HG02623 (cell line): ENCODE measurements around the gene CDH13.

Experiments
- ATAC-seq: cut with Tn5 transposase; IDR thresholded peaks from one replicate; pipeline ENCODE4 v1.9.1; 2021; ENCODE audit warnings: moderate library complexity; ENCODE audit not compliant: unreplicated experiment

Gene CDH13

GRCh38 chr16:83515395-83515794 is 888.6 kb downstream of the CDH13 start:
- no peak for ATAC-seq

GRCh38 chr16:83516931-83517330 is 890.2 kb downstream of the CDH13 start:
- no peak for ATAC-seq

GRCh38 chr16:83517398-83517797 is 890.6 kb downstream of the CDH13 start:
- ATAC-seq, result no peak

GRCh38 chr16:83520596-83520995 is 893.8 kb downstream of the CDH13 start:
- no peak for ATAC-seq

GRCh38 chr16:83530293-83530692 is 903.5 kb downstream of the CDH13 start:
- ATAC-seq, result no peak

GRCh38 chr16:83532634-83533033 is 905.9 kb downstream of the CDH13 start:
- no peak for ATAC-seq

GRCh38 chr16:83533193-83533592 is 906.4 kb downstream of the CDH13 start:
- no peak for ATAC-seq

- ATAC-seq, result no peak
These were observed 911.9 kb downstream of the CDH13 start for GRCh38 chr16:83538707-83539106.

- ATAC-seq, result no peak
These were observed 913.1 kb downstream of the CDH13 start for GRCh38 chr16:83539736-83540490.

- ATAC-seq, result no peak
These were observed 914.5 kb downstream of the CDH13 start for GRCh38 chr16:83541231-83541630.

- no peak for ATAC-seq
These were observed 915.7 kb downstream of the CDH13 start for GRCh38 chr16:83542491-83542890.

- ATAC-seq, result no peak
These were observed 922.8 kb downstream of the CDH13 start for GRCh38 chr16:83549316-83550182.

GRCh38 chr16:83550183-83550569 is 923.4 kb downstream of the CDH13 start:
- ATAC-seq, result no peak

GRCh38 chr16:83552228-83552627 is 925.5 kb downstream of the CDH13 start:
- no peak for ATAC-seq

- ATAC-seq, result no peak
These were observed 926.2 kb downstream of the CDH13 start for GRCh38 chr16:83552930-83553329.

GRCh38 chr16:83554096-83554495 is 927.3 kb downstream of the CDH13 start:
- ATAC-seq, result no peak

- no peak for ATAC-seq
These were observed 927.8 kb downstream of the CDH13 start for GRCh38 chr16:83554540-83554939.

GRCh38 chr16:83561876-83562275 is 935.1 kb downstream of the CDH13 start:
- ATAC-seq, result no peak

GRCh38 chr16:83568345-83568744 is 941.6 kb downstream of the CDH13 start:
- no peak for ATAC-seq

GRCh38 chr16:83574388-83574787 is 947.6 kb downstream of the CDH13 start:
- no peak for ATAC-seq

GRCh38 chr16:83577078-83577745 is 950.4 kb downstream of the CDH13 start:
- no peak for ATAC-seq

GRCh38 chr16:83578171-83578570 is 951.4 kb downstream of the CDH13 start:
- no peak for ATAC-seq
